ENCODE results near the gene ALK. TPM values are rescaled to one million over a fixed set of nuclear protein-coding genes. Genes with fewer than 3 reads are reported as not detected.

The ALK gene
- polyA plus RNA-seq, 3 donors = not detected

DNA sequence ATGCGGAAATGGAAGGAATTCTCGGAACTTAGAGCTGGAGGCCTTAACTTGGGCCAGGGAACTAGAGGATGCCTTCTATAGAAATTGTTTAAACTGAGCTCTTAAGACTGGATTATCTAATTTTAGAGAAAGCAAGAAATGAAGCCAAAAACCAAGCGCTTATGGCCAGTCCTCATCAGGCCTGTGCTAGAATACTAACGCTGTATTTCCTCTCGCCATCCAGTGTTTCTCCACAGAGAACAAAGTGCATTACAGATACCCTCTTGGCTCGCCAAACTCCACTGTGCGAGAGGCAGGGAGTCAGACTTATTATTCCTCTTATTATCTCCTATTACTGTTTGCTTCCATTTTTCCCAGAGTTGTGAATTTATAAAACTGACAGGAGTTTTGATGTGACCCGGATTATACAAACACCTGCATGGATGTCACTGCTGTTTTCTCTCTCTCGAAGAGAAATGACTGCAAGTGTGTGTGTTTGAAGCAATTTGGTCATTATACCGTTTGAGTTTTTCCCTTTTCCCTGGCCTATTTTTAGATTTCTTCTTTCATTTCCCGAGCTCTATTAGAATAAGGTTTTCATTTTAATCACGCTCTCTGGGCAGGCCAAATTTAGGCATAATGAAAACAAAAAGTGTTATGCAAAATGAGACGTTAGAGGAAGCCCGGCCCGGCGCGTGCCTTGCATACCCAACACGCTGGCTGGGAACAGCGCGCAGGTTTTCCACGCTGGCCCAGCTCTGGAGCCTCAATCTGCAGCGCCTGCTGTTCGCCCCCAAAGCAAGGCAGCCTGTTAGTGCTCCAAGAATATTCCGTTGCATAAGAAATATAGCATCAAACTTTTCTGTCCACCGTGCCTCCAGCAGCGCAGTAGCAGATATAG is 103.3 kb downstream of the ALK start:
- TF ChIP-seq CTCF (IDR thresholded peaks at IDR 0.05) = no peak
- Mint-ChIP-seq H3K9me3 (peaks cover 0 to 18% (median 2%) of the 10 kb centered on the region in 7 donors), H3K4me1 (no peaks in the 10 kb centered on the region), H3K27ac (no peak overlapping the region), H3K4me3 (no peak overlapping the region), H3K36me3 (no peaks in the 10 kb centered on the region), H3K27me3 (ENCODE audit: low read depth in 3 of 3) (peaks cover 1 to 5% (median 2%) of the 10 kb centered on the region in 3 donors)
- Histone ChIP-seq H4K20me1 (ENCODE audit: insufficient read depth, low read length) (no peaks in the 10 kb centered on the region), H3K9me3 (replicated peaks in 1 of 2; ENCODE audit: control insufficient read depth in 1 of 2, insufficient read depth in 1 of 2, low read length in 2 of 2) (peaks cover 0 to 6% of the 10 kb centered on the region in 2 donors), H3K27ac (ENCODE audit: low read depth in 1 of 2, low read length in 2 of 2) (no peak overlapping the region), H3K36me3 (replicated peaks in 1 of 2; ENCODE audit: control insufficient read depth in 1 of 2, insufficient read depth in 2 of 2, low read length in 2 of 2) (no peaks in the 10 kb centered on the region), H3K4me3 (replicated peaks in 1 of 3; ENCODE audit: low read depth in 2 of 3, low read length in 3 of 3) (no peak overlapping the region), H3K27me3 (ENCODE audit: control insufficient read depth in 2 of 2, insufficient read depth in 2 of 2, low read length in 2 of 2) (no peaks in the 10 kb centered on the region), H3K4me1 (ENCODE audit: control insufficient read depth in 1 of 2, insufficient read depth in 2 of 2, low read length in 2 of 2) (no peaks in the 10 kb centered on the region), H2AFZ (ENCODE audit: insufficient read depth, low read depth, low read length, poor library complexity, severe bottlenecking) (no peak overlapping the region), H3K9ac (ENCODE audit: insufficient read depth, low read length, poor library complexity, severe bottlenecking) (no peak overlapping the region), H3K4me2 (replicated peaks; ENCODE audit: extremely low read depth, low read length, poor library complexity, severe bottlenecking) (no peak overlapping the region), H3K79me2 (ENCODE audit: insufficient read depth, low read length) (no peaks in the 10 kb centered on the region)
- 93% methylated on average over 21 of the region's 26 CpGs for WGBS (ENCODE audit: insufficient coverage)
- DNase-seq = no peak
- intact Hi-C loops (cut with micrococcal nuclease) = no loop called here

DNA sequence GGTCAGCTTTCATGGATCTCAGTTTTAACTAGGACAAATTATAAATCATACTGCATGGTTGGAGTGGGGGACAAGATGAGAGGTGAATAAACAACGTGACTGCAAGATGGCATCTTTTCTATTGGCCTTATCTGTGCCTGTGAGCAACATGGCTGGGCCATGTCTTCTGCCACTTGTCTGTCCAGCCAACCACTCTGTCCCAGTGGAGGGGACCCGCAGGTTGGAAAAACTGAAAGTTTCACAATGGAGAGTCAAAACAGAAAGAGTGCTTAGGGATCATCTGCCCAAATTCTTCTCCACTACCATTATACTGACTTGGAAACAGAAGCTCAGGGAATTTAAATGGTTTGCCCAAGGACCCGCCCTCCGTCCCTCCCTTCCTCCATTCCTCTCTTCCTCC is 104.1 kb downstream of the ALK start:
- Histone ChIP-seq H3K9me3 (replicated peaks in 1 of 2; ENCODE audit: control insufficient read depth in 1 of 2, insufficient read depth in 1 of 2, low read length in 2 of 2) (peaks cover 0 to 6% of the 10 kb centered on the region in 2 donors), H3K79me2 (ENCODE audit: insufficient read depth, low read length) (no peaks in the 10 kb centered on the region), H4K20me1 (ENCODE audit: insufficient read depth, low read length) (no peaks in the 10 kb centered on the region), H3K27ac (ENCODE audit: low read depth in 1 of 2, low read length in 2 of 2) (no peak overlapping the region), H3K4me2 (replicated peaks; ENCODE audit: extremely low read depth, low read length, poor library complexity, severe bottlenecking) (no peak overlapping the region), H3K27me3 (ENCODE audit: control insufficient read depth in 2 of 2, insufficient read depth in 2 of 2, low read length in 2 of 2) (no peaks in the 10 kb centered on the region), H3K4me3 (replicated peaks in 1 of 3; ENCODE audit: low read depth in 2 of 3, low read length in 3 of 3) (no peak overlapping the region), H3K4me1 (ENCODE audit: control insufficient read depth in 1 of 2, insufficient read depth in 2 of 2, low read length in 2 of 2) (no peaks in the 10 kb centered on the region), H3K36me3 (replicated peaks in 1 of 2; ENCODE audit: control insufficient read depth in 1 of 2, insufficient read depth in 2 of 2, low read length in 2 of 2) (no peaks in the 10 kb centered on the region), H2AFZ (ENCODE audit: insufficient read depth, low read depth, low read length, poor library complexity, severe bottlenecking) (no peak overlapping the region), H3K9ac (ENCODE audit: insufficient read depth, low read length, poor library complexity, severe bottlenecking) (no peak overlapping the region)
- H3K27me3 Mint-ChIP-seq (ENCODE audit: low read depth in 3 of 3) = peaks cover 1 to 5% (median 4%) of the 10 kb centered on the region in 3 donors
- peaks cover 0 to 15% (median 2%) of the 10 kb centered on the region in 7 donors for H3K9me3 Mint-ChIP-seq
- H3K27ac Mint-ChIP-seq = no peak overlapping the region
- TF ChIP-seq CTCF (IDR thresholded peaks at IDR 0.05) = no peak
- intact Hi-C loops (cut with micrococcal nuclease) = no loop called here
- no peaks in the 10 kb centered on the region for H3K36me3 Mint-ChIP-seq
- no peak overlapping the region for H3K4me3 Mint-ChIP-seq
- no peak for DNase-seq
- 100% methylated on average over 2 of the region's 4 CpGs for WGBS (ENCODE audit: insufficient coverage)
- H3K4me1 Mint-ChIP-seq = no peaks in the 10 kb centered on the region

Measured in CD14-positive monocyte (primary cell).